Immature natural killer cell (primary cell): ENCODE measurements around the gene CHRNA4. TPM values are rescaled to one million over a fixed set of nuclear protein-coding genes. Genes with fewer than 3 reads are reported as not detected.
A peak's percentile ranks its signal among the peaks of the same experiment; 100 is the strongest.
"Not testable (repeated sequence)": the region's sequence is repeated elsewhere in the genome, so short reads cannot be mapped to it uniquely, and the experiment has no call there.

Source experiments
- DNase-seq, 3 donors: peaks; one replicate each; pipeline ENCODE4 v3.0.0; 2022; ENCODE audit warnings: mixed read lengths in 1 of 3
- H3K27ac Mint-ChIP-seq, 6 donors: one replicate each; pipeline ENCODE4 v1.8.0; 2020; ENCODE audit warnings: mixed read lengths in 6 of 6, mild to moderate bottlenecking in 5 of 6, inconsistent platforms in 4 of 6, moderate library complexity in 3 of 6
- H3K27me3 Mint-ChIP-seq, 3 donors: one replicate each; pipeline ENCODE4 v1.8.0; 2020 to 2021; ENCODE audit warnings: low read depth in 3 of 3, mild to moderate bottlenecking in 3 of 3, mixed read lengths in 3 of 3, moderate library complexity in 3 of 3, inconsistent platforms in 1 of 3
- H3K36me3 Mint-ChIP-seq, 3 donors: one replicate each; pipeline ENCODE4 v1.8.0; 2020; ENCODE audit warnings: mixed read lengths in 3 of 3, inconsistent platforms in 2 of 3, mild to moderate bottlenecking in 2 of 3
- H3K4me1 Mint-ChIP-seq, 2 donors: one replicate each; pipeline ENCODE4 v1.8.0; 2020; ENCODE audit warnings: inconsistent platforms in 2 of 2, mild to moderate bottlenecking in 2 of 2, mixed read lengths in 2 of 2, moderate library complexity in 1 of 2
- H3K4me3 Mint-ChIP-seq, 5 donors: one replicate each; pipeline ENCODE4 v1.8.0; 2020; ENCODE audit warnings: mild to moderate bottlenecking in 5 of 5, mixed read lengths in 5 of 5, inconsistent platforms in 3 of 5, moderate library complexity in 3 of 5
- H3K9me3 Mint-ChIP-seq, 6 donors: one replicate each; pipeline ENCODE4 v1.8.0; 2020; ENCODE audit warnings: mild to moderate bottlenecking in 6 of 6, mixed read lengths in 6 of 6, inconsistent platforms in 4 of 6, moderate library complexity in 3 of 6
- polyA plus RNA-seq, 3 donors: library from polyadenylated mRNA; unstranded; fragments of 300-500 nt; fragmentation: Illumina TruSeq; gene quantifications; one replicate each; pipeline ENCODE4 v1.2.3, GENCODE V29; 2021

The CHRNA4 gene
- polyA plus RNA-seq, 3 donors from 2014 or later = not detected

GRCh38 chr20:63312690-63313348 lies 48.3 kb downstream of the CHRNA4 start:
- Mint-ChIP-seq H3K4me3 (no peak overlapping the region), H3K4me1 (peaks cover 0 to 2% of the 10 kb centered on the region in 2 donors), H3K27me3 (peaks cover 0 to 2% (median 2%) of the 10 kb centered on the region in 3 donors), H3K27ac (no peak overlapping the region), H3K9me3 (no peaks in the 10 kb centered on the region), H3K36me3 (no peaks in the 10 kb centered on the region)
- no peak for DNase-seq

GRCh38 chr20:63312273-63312672 lies 48.9 kb downstream of the CHRNA4 start:
- Mint-ChIP-seq H3K27me3 (peaks cover 0 to 2% (median 0%) of the 10 kb centered on the region in 3 donors), H3K4me1 (peaks cover 0 to 2% of the 10 kb centered on the region in 2 donors), H3K9me3 (no peaks in the 10 kb centered on the region), H3K36me3 (no peaks in the 10 kb centered on the region), H3K27ac (no peak overlapping the region), H3K4me3 (no peak overlapping the region)
- DNase-seq = no peak

GRCh38 chr20:63311833-63312243 lies 49.3 kb downstream of the CHRNA4 start:
- Mint-ChIP-seq H3K36me3 (no peaks in the 10 kb centered on the region), H3K27me3 (peaks cover 0 to 2% (median 0%) of the 10 kb centered on the region in 3 donors), H3K9me3 (no peaks in the 10 kb centered on the region), H3K4me3 (no peak overlapping the region), H3K4me1 (peaks cover 0 to 2% of the 10 kb centered on the region in 2 donors), H3K27ac (no peak overlapping the region)
- no peak for DNase-seq

GRCh38 chr20:63311186-63311832 lies 49.8 kb downstream of the CHRNA4 start:
- Mint-ChIP-seq H3K36me3 (no peaks in the 10 kb centered on the region), H3K4me3 (no peak overlapping the region), H3K27me3 (peaks cover 0 to 2% (median 0%) of the 10 kb centered on the region in 3 donors), H3K9me3 (no peaks in the 10 kb centered on the region), H3K4me1 (peaks cover 0 to 2% of the 10 kb centered on the region in 2 donors), H3K27ac (no peak overlapping the region)
- DNase-seq = no peak

GRCh38 chr20:63310265-63310991 lies 50.7 kb downstream of the CHRNA4 start:
- no peaks in the 10 kb centered on the region for H3K36me3 Mint-ChIP-seq
- H3K4me3 Mint-ChIP-seq = no peak overlapping the region
- no peak overlapping the region for H3K27ac Mint-ChIP-seq
- H3K27me3 Mint-ChIP-seq = peaks cover 0 to 2% (median 0%) of the 10 kb centered on the region in 3 donors
- no peaks in the 10 kb centered on the region for H3K9me3 Mint-ChIP-seq
- no peak for DNase-seq
- peaks cover 0 to 2% of the 10 kb centered on the region in 2 donors for H3K4me1 Mint-ChIP-seq

GRCh38 chr20:63309261-63310071 lies 51.7 kb downstream of the CHRNA4 start:
- H3K9me3 Mint-ChIP-seq = no peaks in the 10 kb centered on the region
- H3K36me3 Mint-ChIP-seq = no peaks in the 10 kb centered on the region
- no peak overlapping the region for H3K27ac Mint-ChIP-seq
- no peak overlapping the region for H3K4me3 Mint-ChIP-seq
- DNase-seq = peak; percentile 19 to 23 (median 19)
- peaks cover 0 to 4% (median 2%) of the 10 kb centered on the region in 3 donors for H3K27me3 Mint-ChIP-seq
- H3K4me1 Mint-ChIP-seq = peaks cover 0 to 2% of the 10 kb centered on the region in 2 donors

GRCh38 chr20:63308218-63308911 lies 52.8 kb downstream of the CHRNA4 start:
- Mint-ChIP-seq H3K4me1 (peaks cover 0 to 2% of the 10 kb centered on the region in 2 donors), H3K27ac (no peak overlapping the region), H3K27me3 (peaks cover 0 to 4% (median 2%) of the 10 kb centered on the region in 3 donors), H3K9me3 (no peaks in the 10 kb centered on the region), H3K36me3 (no peaks in the 10 kb centered on the region), H3K4me3 (no peak overlapping the region)
- DNase-seq = no peak

GRCh38 chr20:63307538-63308217 lies 53.5 kb downstream of the CHRNA4 start:
- peaks cover 0 to 4% (median 2%) of the 10 kb centered on the region in 3 donors for H3K27me3 Mint-ChIP-seq
- H3K36me3 Mint-ChIP-seq = peaks cover 0 to 2% (median 0%) of the 10 kb centered on the region in 3 donors
- H3K4me1 Mint-ChIP-seq = peaks cover 0 to 2% of the 10 kb centered on the region in 2 donors
- peaks cover 0 to 3% (median under 1%) of the 10 kb centered on the region in 6 donors for H3K9me3 Mint-ChIP-seq
- DNase-seq = no peak
- H3K4me3 Mint-ChIP-seq = no peak overlapping the region
- H3K27ac Mint-ChIP-seq = no peak overlapping the region

GRCh38 chr20:63306673-63307537 lies 54.2 kb downstream of the CHRNA4 start:
- Mint-ChIP-seq H3K27ac (no peak overlapping the region), H3K27me3 (peaks cover 0 to 6% (median 2%) of the 10 kb centered on the region in 3 donors), H3K9me3 (peaks cover 0 to 8% (median 2%) of the 10 kb centered on the region in 6 donors), H3K4me1 (peaks cover 0 to 2% of the 10 kb centered on the region in 2 donors), H3K4me3 (no peak overlapping the region), H3K36me3 (peaks cover 0 to 4% (median 0%) of the 10 kb centered on the region in 3 donors)
- DNase-seq = no peak

GRCh38 chr20:63305933-63306672 lies 55.0 kb downstream of the CHRNA4 start:
- peaks cover 0 to 15% (median 3%) of the 10 kb centered on the region in 6 donors for H3K9me3 Mint-ChIP-seq
- H3K36me3 Mint-ChIP-seq, DNase-seq, H3K27ac Mint-ChIP-seq, H3K4me1 Mint-ChIP-seq, H3K27me3 Mint-ChIP-seq, H3K4me3 Mint-ChIP-seq: not testable (repeated sequence)

GRCh38 chr20:63305393-63305792 lies 55.8 kb downstream of the CHRNA4 start:
- no peaks in the 10 kb centered on the region for H3K4me1 Mint-ChIP-seq

More at GRCh38 chr20:63305393-63305792, 55.8 kb downstream of the CHRNA4 start:
- H3K9me3 Mint-ChIP-seq = peaks cover 0 to 15% (median 3%) of the 10 kb centered on the region in 6 donors
- DNase-seq = no peak
- H3K27me3 Mint-ChIP-seq = peaks cover 2 to 6% (median 2%) of the 10 kb centered on the region in 3 donors
- H3K36me3 Mint-ChIP-seq = peaks cover 0 to 4% (median 0%) of the 10 kb centered on the region in 3 donors
- no peak overlapping the region for H3K27ac Mint-ChIP-seq
- no peak overlapping the region for H3K4me3 Mint-ChIP-seq
